Upper lobe of left lung (tissue), 4 donors: ENCODE data around the gene POLR2J.

Experiments used
- POLR2AphosphoS5 ChIP-seq, 2 donors: sonication (generic); formaldehyde crosslinking; IDR thresholded peaks; one replicate each; pipeline ENCODE4 v1.5.1; 2017; ENCODE audit warnings: antibody characterized with exemption in 2 of 2
- TF ChIP-seq, protein P1 (sequence below), 6 experiments: fragments of 450-650 bp in 4 of 6; fragments of 200-600 bp in 2 of 6; sonication (generic) in 2 of 6; IDR thresholded peaks; one replicate each; pipeline ENCODE4 v1.5.1; 2016 to 2019; ENCODE audit warnings: antibody characterized with exemption in 6 of 6

- TF ChIP-seq, protein P1, sequence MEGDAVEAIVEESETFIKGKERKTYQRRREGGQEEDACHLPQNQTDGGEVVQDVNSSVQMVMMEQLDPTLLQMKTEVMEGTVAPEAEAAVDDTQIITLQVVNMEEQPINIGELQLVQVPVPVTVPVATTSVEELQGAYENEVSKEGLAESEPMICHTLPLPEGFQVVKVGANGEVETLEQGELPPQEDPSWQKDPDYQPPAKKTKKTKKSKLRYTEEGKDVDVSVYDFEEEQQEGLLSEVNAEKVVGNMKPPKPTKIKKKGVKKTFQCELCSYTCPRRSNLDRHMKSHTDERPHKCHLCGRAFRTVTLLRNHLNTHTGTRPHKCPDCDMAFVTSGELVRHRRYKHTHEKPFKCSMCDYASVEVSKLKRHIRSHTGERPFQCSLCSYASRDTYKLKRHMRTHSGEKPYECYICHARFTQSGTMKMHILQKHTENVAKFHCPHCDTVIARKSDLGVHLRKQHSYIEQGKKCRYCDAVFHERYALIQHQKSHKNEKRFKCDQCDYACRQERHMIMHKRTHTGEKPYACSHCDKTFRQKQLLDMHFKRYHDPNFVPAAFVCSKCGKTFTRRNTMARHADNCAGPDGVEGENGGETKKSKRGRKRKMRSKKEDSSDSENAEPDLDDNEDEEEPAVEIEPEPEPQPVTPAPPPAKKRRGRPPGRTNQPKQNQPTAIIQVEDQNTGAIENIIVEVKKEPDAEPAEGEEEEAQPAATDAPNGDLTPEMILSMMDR (IDR thresholded peaks at IDR 0.05), result no peak
- TF ChIP-seq POLR2AphosphoS5 (IDR thresholded peaks at IDR 0.05), result no peak
These were observed 53.9 kb downstream of the POLR2J start for GRCh38 chr7:102424787-102425218.
